GM12892 (cell line): ENCODE data around the gene AMBP.

Experiments
- POLR2A ChIP-seq: IDR thresholded peaks from 2 replicates; pipeline ENCODE4 v1.6.1; 2011; ENCODE audit warnings: low read depth, low read length, control low read depth
- POLR2AphosphoS5 ChIP-seq: IDR thresholded peaks from 2 replicates; pipeline ENCODE4 v1.6.1; 2011; ENCODE audit warnings: low read depth, low read length, control low read depth

GRCh38 chr9:114110180-114110579 lies 32.1 kb upstream of the AMBP start:
- TF ChIP-seq POLR2AphosphoS5 (no peak), POLR2A (no peak)
